Measurements from ENCODE around the gene BLOC1S1. TPM values are rescaled to one million over a fixed set of nuclear protein-coding genes. Genes with fewer than 3 reads are reported as not detected.

Gene BLOC1S1
- total RNA-seq, 4 donors from 2014 or later: 117 to 440 (median 246) TPM

- Histone ChIP-seq H3K4me3 (replicated peaks in 1 of 3) (no peak overlapping the region), H3K27ac (no peak overlapping the region), H3K27me3 (no peaks in the 10 kb centered on the region), H3K4me1 (no peaks in the 10 kb centered on the region), H3K36me3 (no peaks in the 10 kb centered on the region), H3K9me3 (no peaks in the 10 kb centered on the region)
- no peak for DNase-seq
- intact Hi-C loops (cut with DNase I): no loop called here
- 91% methylated on average over 7 of the region's 7 CpGs for WGBS, 2 donors
- no peak for TF ChIP-seq POLR2A (IDR thresholded peaks at IDR 0.05)
- no peak for TF ChIP-seq CTCF (IDR thresholded peaks at IDR 0.05)
Measured at GRCh38 chr12:55697686-55698085, 18.2 kb upstream of the BLOC1S1 start.

- Histone ChIP-seq H3K27ac (no peak overlapping the region), H3K36me3 (no peaks in the 10 kb centered on the region)
- 84 to 91% methylated on average over 5 to 8 of the region's 16 CpGs for WGBS, 2 donors
Measured at GRCh38 chr12:55698241-55698955, 17.4 kb upstream of the BLOC1S1 start.

DNA sequence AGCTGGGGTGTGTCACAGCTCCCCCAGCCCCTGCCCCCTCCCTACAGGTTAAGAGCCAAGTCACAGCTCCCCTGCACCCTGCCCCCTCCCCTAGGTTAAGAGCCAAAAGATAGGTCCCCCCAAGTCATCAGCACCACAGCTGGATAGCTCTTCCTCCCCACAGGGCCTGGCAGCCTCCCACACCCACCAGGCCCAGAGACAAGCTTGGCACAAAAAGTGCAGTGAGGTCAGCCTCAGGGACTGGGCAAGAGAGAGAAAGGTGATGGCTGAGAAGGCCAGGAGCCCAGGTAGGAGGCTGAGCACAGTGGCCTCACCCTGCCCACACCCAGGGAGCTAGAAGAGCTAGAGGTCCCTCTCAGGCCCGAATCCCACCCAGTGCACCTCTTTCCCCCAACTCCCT is 16.9 kb upstream of the BLOC1S1 start:
- Histone ChIP-seq H3K4me1 (no peaks in the 10 kb centered on the region), H3K36me3 (no peaks in the 10 kb centered on the region), H3K27me3 (no peaks in the 10 kb centered on the region), H3K9me3 (no peaks in the 10 kb centered on the region), H3K27ac (no peak overlapping the region), H3K4me3 (replicated peaks in 1 of 3) (no peak overlapping the region)
- WGBS, 2 donors: 86 to 90% methylated on average over 1 of the region's 1 CpG
- intact Hi-C loops (cut with DNase I): no loop called here
- TF ChIP-seq POLR2A (IDR thresholded peaks at IDR 0.05): no peak
- no peak for TF ChIP-seq CTCF (IDR thresholded peaks at IDR 0.05)
- DNase-seq: no peak

More at GRCh38 chr12:55698241-55698955, 17.4 kb upstream of the BLOC1S1 start:
- TF ChIP-seq CTCF (IDR thresholded peaks at IDR 0.05) (no peak), POLR2A (IDR thresholded peaks at IDR 0.05) (no peak)
- Histone ChIP-seq H3K27me3 (no peaks in the 10 kb centered on the region), H3K4me3 (replicated peaks in 1 of 3) (no peak overlapping the region), H3K4me1 (no peaks in the 10 kb centered on the region), H3K9me3 (no peaks in the 10 kb centered on the region)
- intact Hi-C loops (cut with DNase I): no loop called here
- no peak for DNase-seq

DNA sequence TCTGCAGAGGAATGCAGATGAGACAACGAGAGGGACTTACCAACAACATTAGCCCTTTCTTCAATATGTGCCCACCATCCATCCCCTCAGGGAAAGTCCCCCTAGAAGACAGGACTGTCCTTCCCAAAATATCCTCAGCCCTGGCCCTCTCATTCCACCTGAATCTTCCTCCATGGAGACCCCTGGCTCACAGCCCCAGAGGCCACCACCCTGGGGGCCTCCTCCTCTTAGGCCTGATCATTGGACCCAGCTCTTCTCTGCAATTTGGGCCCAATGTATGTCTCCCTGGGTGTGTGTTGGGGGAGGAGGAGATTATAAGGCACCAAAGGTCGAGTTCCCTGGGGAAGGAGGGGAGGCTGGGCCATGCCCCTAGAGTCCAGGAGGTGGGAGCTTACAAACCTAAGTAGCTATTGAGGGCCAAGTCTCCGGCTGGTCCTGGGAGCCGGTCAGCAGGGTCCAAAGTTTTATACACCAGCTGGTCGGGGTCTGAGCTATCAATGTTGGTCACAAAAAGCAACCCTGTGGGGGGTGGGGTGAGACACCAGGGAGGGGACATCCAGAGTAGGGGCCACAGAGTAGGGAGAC is 16.3 kb upstream of the BLOC1S1 start:
- Histone ChIP-seq H3K9me3 (no peaks in the 10 kb centered on the region), H3K4me1 (no peaks in the 10 kb centered on the region), H3K27ac (no peak overlapping the region), H3K36me3 (no peaks in the 10 kb centered on the region), H3K4me3 (replicated peaks in 1 of 3) (no peak overlapping the region), H3K27me3 (no peaks in the 10 kb centered on the region)
- WGBS, 2 donors: 78 to 85% methylated on average over 5 of the region's 5 CpGs
- intact Hi-C loops (cut with DNase I): no loop called here
- no peak for DNase-seq
- TF ChIP-seq POLR2A (IDR thresholded peaks at IDR 0.05): no peak
- no peak for TF ChIP-seq CTCF (IDR thresholded peaks at IDR 0.05)

- no peaks in the 10 kb centered on the region for H3K36me3 ChIP-seq
- H3K4me1 ChIP-seq: no peaks in the 10 kb centered on the region
- TF ChIP-seq CTCF (IDR thresholded peaks at IDR 0.05): no peak
- 87 to 92% methylated on average over 16 to 19 of the region's 21 CpGs for WGBS, 2 donors
- no peak overlapping the region for H3K4me3 ChIP-seq (replicated peaks in 1 of 3)
- H3K9me3 ChIP-seq: no peaks in the 10 kb centered on the region
- no peaks in the 10 kb centered on the region for H3K27me3 ChIP-seq
- DNase-seq: no peak
- H3K27ac ChIP-seq: no peak overlapping the region
- intact Hi-C loops (cut with DNase I): no loop called here
Measured at GRCh38 chr12:55700255-55701018, 15.4 kb upstream of the BLOC1S1 start.
